ENCODE data around the gene SYT17.
"Not testable (repeated sequence)": the region's sequence is repeated elsewhere in the genome, so short reads cannot be mapped to it uniquely, and the experiment has no call there.

SYT17 gene

GRCh38 chr16:19174478-19174877 lies 6.4 kb downstream of the SYT17 start:
- no peak for DNase-seq

GRCh38 chr16:19175492-19176262 lies 7.6 kb downstream of the SYT17 start:
- DNase-seq: no peak

- DNase-seq: no peak
Measured at GRCh38 chr16:19177111-19177739, 9.2 kb downstream of the SYT17 start.

- DNase-seq: peak; percentile 71
Measured at GRCh38 chr16:19179546-19180490, 11.8 kb downstream of the SYT17 start.

GRCh38 chr16:19180741-19181140 lies 12.7 kb downstream of the SYT17 start:
- DNase-seq: no peak

GRCh38 chr16:19182481-19182880 lies 14.4 kb downstream of the SYT17 start:
- DNase-seq: no peak

GRCh38 chr16:19183187-19183586 lies 15.1 kb downstream of the SYT17 start:
- DNase-seq: no peak

GRCh38 chr16:19184823-19185509 lies 16.9 kb downstream of the SYT17 start:
- no peak for DNase-seq

- DNase-seq: no peak
Measured at GRCh38 chr16:19185510-19185851, 17.4 kb downstream of the SYT17 start.

GRCh38 chr16:19186408-19186807 lies 18.4 kb downstream of the SYT17 start:
- no peak for DNase-seq

- not testable (repeated sequence) for DNase-seq
Measured at GRCh38 chr16:19187961-19188360, 19.9 kb downstream of the SYT17 start.

- DNase-seq: no peak
Measured at GRCh38 chr16:19188406-19188805, 20.4 kb downstream of the SYT17 start.

GRCh38 chr16:19192865-19193264 lies 24.8 kb downstream of the SYT17 start:
- DNase-seq: no peak

- DNase-seq: no peak
Measured at GRCh38 chr16:19196871-19197270, 28.8 kb downstream of the SYT17 start.

GRCh38 chr16:19203374-19203966 lies 35.4 kb downstream of the SYT17 start:
- no peak for DNase-seq

- DNase-seq: no peak
Measured at GRCh38 chr16:19210280-19210924, 42.4 kb downstream of the SYT17 start.

GRCh38 chr16:19210968-19211367 lies 42.9 kb downstream of the SYT17 start:
- no peak for DNase-seq

- DNase-seq: no peak
Measured at GRCh38 chr16:19212059-19212458, 44.0 kb downstream of the SYT17 start.

GRCh38 chr16:19213885-19214284 lies 45.8 kb downstream of the SYT17 start:
- DNase-seq: no peak

GRCh38 chr16:19215705-19216104 lies 47.7 kb downstream of the SYT17 start:
- no peak for DNase-seq

- DNase-seq: no peak
Measured at GRCh38 chr16:19218581-19218980, 50.5 kb downstream of the SYT17 start.

GRCh38 chr16:19219836-19220235 lies 51.8 kb downstream of the SYT17 start:
- no peak for DNase-seq
